Activated CD4-positive, alpha-beta T cell treated with anti-CD3 and anti-CD28 coated beads, Interleukin-2, amount 10 ng/mL, durations not matched to agents 24 days and 14 days (primary cell): ENCODE data around the gene SOCS7. TPM values are rescaled to one million over a fixed set of nuclear protein-coding genes. Genes with fewer than 3 reads are reported as not detected.

Experiments
- DNase-seq: peaks from one replicate; pipeline ENCODE4 v3.0.0; 2022
- H3K27ac Mint-ChIP-seq: one replicate; pipeline ENCODE4 v1.8.0; 2022; ENCODE audit warnings: mild to moderate bottlenecking, mixed read lengths
- H3K27me3 Mint-ChIP-seq: one replicate; pipeline ENCODE4 v1.8.0; 2022; ENCODE audit warnings: mixed read lengths
- H3K36me3 Mint-ChIP-seq: one replicate; pipeline ENCODE4 v1.8.0; 2022; ENCODE audit warnings: low read depth, mild to moderate bottlenecking, mixed read lengths
- H3K4me1 Mint-ChIP-seq: one replicate; pipeline ENCODE4 v1.8.0; 2021; ENCODE audit warnings: mixed read lengths
- H3K4me3 Mint-ChIP-seq: one replicate; pipeline ENCODE4 v1.8.0; 2022; ENCODE audit warnings: mild to moderate bottlenecking, moderate library complexity, mixed read lengths
- H3K9me3 Mint-ChIP-seq: one replicate; pipeline ENCODE4 v1.8.0; 2021; ENCODE audit warnings: mixed read lengths
- intact Hi-C: fragments of 100-400 bp; cut with micrococcal nuclease; formaldehyde crosslinking; loops from one replicate; pipeline ENCODE4 v1.15.1; 2023
- total RNA-seq: library from RNA; stranded (reverse); gene quantifications from 2 replicates; pipeline ENCODE4 v1.2.3, GENCODE V29; 2022

SOCS7 gene
- total RNA-seq, 1 donor from 2014 or later: 31.2 TPM

- peaks cover 7% of the 10 kb centered on the region for H3K36me3 Mint-ChIP-seq
- H3K9me3 Mint-ChIP-seq: no peaks in the 10 kb centered on the region
- H3K4me3 Mint-ChIP-seq: no peak overlapping the region
- intact Hi-C loops: no loop called here
- no peak overlapping the region for H3K27ac Mint-ChIP-seq
- no peaks in the 10 kb centered on the region for H3K27me3 Mint-ChIP-seq
- H3K4me1 Mint-ChIP-seq: no peaks in the 10 kb centered on the region
- DNase-seq: no peak
Observed at GRCh38 chr17:38363016-38363415, 11.4 kb downstream of the SOCS7 start.

DNA sequence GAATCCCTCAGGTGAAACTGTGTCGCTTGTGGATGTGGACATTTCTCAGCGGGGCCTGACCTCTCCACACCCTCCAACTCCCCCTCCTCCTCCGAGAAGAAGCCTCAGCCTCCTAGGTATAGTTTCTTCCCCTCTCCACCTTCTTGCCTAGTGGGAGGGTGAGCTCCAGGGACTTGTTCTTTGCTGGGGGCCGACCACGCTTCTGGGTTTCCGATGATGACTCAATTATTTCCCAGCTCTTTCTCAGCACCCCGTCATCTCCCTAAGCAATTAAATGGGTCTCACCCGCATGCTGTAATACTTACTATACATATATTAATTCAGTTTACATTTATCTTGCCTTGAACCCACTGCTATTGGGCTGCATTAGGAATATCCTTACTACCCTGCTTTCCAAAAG is 13.1 kb downstream of the SOCS7 start:
- no peak for DNase-seq
- H3K36me3 Mint-ChIP-seq: peaks cover 16% of the 10 kb centered on the region
- no peaks in the 10 kb centered on the region for H3K9me3 Mint-ChIP-seq
- H3K27ac Mint-ChIP-seq: no peak overlapping the region
- H3K4me3 Mint-ChIP-seq: no peak overlapping the region
- intact Hi-C loops: no loop called here
- H3K27me3 Mint-ChIP-seq: no peaks in the 10 kb centered on the region
- H3K4me1 Mint-ChIP-seq: peaks cover 3% of the 10 kb centered on the region

DNA sequence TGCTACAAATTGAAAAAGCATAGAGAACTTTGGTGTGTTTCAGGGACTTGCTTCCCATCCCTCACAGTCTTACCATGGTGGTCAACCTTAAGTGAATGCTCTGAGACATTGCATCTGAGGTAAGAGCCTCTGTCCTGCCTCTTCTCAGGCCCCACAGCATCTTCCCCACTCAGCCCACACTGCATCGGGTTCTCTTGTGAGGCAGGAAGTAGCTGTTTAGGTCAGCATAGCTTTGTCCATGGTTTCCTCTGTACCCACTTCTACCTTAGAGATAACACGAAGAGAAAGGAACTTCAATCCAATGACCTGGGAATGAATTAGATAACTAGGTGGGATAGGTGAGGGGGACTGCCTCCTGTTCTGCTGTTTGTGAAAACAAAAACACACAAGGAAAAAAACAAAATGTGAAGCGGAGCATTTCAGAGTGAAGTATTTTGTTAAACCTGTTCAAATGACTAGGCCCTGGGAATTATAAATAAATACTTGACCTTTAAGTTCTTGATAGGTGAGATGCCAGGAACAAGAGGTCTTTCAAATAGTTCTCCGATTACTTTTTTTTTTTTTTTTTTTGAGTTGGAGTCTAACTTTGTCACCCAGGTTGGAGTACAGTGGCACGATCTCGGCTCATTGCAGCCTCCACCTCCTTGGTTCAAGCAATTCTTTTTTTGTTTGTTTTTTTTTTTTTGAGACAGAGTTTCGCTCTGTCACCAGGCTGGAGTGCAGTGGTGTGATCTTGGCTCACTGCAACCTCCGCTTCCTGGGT is 17.7 kb downstream of the SOCS7 start:
- H3K27ac Mint-ChIP-seq: no peak overlapping the region
- H3K4me3 Mint-ChIP-seq: no peak overlapping the region
- no peaks in the 10 kb centered on the region for H3K27me3 Mint-ChIP-seq
- no peak for DNase-seq
- peaks cover 3% of the 10 kb centered on the region for H3K4me1 Mint-ChIP-seq
- H3K9me3 Mint-ChIP-seq: no peaks in the 10 kb centered on the region
- peaks cover 33% of the 10 kb centered on the region for H3K36me3 Mint-ChIP-seq
- intact Hi-C loops: no loop called here

DNA sequence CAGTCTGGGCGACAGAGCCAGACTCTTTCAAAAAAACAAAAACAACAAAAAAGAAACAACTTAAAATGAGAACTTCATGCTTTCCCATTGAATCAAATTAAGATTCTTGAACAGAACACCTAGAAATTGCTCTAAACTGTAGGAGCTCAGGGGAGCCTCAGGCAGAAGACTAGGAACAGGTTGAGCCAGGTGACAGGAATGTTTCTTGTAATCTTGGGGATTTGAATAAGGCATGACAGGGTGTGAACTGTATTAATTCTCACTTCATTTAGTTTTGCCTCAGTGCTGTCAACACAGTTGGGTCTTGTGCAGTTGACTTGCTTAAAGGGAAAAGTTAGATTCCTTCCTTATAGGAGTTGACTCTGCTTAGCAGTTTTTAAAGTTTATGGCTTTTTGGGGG is 27.8 kb downstream of the SOCS7 start:
- H3K9me3 Mint-ChIP-seq: no peaks in the 10 kb centered on the region
- no peak for DNase-seq
- no peaks in the 10 kb centered on the region for H3K4me1 Mint-ChIP-seq
- peaks cover 14% of the 10 kb centered on the region for H3K36me3 Mint-ChIP-seq
- H3K4me3 Mint-ChIP-seq: no peak overlapping the region
- no peaks in the 10 kb centered on the region for H3K27me3 Mint-ChIP-seq
- H3K27ac Mint-ChIP-seq: no peak overlapping the region
- intact Hi-C loops: no loop called here

DNA sequence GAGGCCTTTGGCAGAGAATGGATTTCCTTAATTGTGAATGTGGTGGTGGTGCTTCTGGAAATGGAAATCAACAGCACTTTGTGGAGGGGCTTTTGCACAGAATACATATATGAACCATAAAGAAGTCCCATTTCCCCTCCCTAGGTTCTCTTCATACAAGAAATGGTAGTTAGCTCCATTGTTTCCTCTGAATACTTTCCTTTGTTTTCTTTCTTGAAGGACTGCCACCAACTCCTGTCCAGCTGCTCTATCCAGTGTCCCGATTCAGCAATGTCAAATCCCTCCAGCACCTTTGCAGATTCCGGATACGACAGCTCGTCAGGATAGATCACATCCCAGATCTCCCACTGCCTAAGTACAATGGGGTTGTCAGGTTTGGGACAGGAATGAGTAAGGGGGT is 43.4 kb downstream of the SOCS7 start:
- H3K36me3 Mint-ChIP-seq: peaks cover 18% of the 10 kb centered on the region
- no peaks in the 10 kb centered on the region for H3K4me1 Mint-ChIP-seq
- no peak overlapping the region for H3K4me3 Mint-ChIP-seq
- intact Hi-C loops: no loop called here
- H3K27ac Mint-ChIP-seq: no peak overlapping the region
- no peak for DNase-seq
- no peaks in the 10 kb centered on the region for H3K27me3 Mint-ChIP-seq
- H3K9me3 Mint-ChIP-seq: no peaks in the 10 kb centered on the region

GRCh38 chr17:38397227-38397626 is 45.6 kb downstream of the SOCS7 start:
- no peaks in the 10 kb centered on the region for H3K4me1 Mint-ChIP-seq
- intact Hi-C loops: no loop called here
- peaks cover 23% of the 10 kb centered on the region for H3K36me3 Mint-ChIP-seq
- H3K4me3 Mint-ChIP-seq: no peak overlapping the region
- H3K27ac Mint-ChIP-seq: no peak overlapping the region
- DNase-seq: no peak
- H3K27me3 Mint-ChIP-seq: no peaks in the 10 kb centered on the region
- no peaks in the 10 kb centered on the region for H3K9me3 Mint-ChIP-seq

GRCh38 chr17:38400286-38400685 is 48.6 kb downstream of the SOCS7 start:
- no peaks in the 10 kb centered on the region for H3K4me1 Mint-ChIP-seq
- no peaks in the 10 kb centered on the region for H3K27me3 Mint-ChIP-seq
- H3K9me3 Mint-ChIP-seq: no peaks in the 10 kb centered on the region
- no peak overlapping the region for H3K4me3 Mint-ChIP-seq
- no peak for DNase-seq
- intact Hi-C loops: no loop called here
- peaks cover 22% of the 10 kb centered on the region for H3K36me3 Mint-ChIP-seq
- H3K27ac Mint-ChIP-seq: no peak overlapping the region

DNA sequence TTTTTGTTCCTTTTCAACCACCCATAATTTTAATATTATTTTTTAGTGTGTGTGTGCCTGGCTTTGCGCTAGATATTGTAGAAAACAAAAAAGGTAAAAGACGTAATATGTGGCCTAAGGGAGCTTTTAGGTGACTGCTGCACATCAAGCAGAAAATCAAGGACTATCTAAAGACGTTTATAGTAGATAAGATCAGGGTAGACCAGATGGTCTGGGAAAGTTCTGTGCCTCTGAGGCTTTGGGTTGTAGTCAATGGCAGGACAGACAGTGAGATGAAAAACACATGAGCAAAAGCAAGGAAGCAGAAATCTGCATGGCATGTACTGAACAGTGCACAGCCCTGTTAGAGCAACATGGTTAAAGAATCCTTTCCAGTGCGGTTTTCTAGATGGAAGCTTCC is 49.8 kb downstream of the SOCS7 start:
- Mint-ChIP-seq H3K36me3 (peaks cover 12% of the 10 kb centered on the region), H3K27ac (no peak overlapping the region), H3K4me3 (no peak overlapping the region), H3K4me1 (no peaks in the 10 kb centered on the region), H3K27me3 (no peaks in the 10 kb centered on the region), H3K9me3 (no peaks in the 10 kb centered on the region)
- intact Hi-C loops: no loop called here
- no peak for DNase-seq

DNA sequence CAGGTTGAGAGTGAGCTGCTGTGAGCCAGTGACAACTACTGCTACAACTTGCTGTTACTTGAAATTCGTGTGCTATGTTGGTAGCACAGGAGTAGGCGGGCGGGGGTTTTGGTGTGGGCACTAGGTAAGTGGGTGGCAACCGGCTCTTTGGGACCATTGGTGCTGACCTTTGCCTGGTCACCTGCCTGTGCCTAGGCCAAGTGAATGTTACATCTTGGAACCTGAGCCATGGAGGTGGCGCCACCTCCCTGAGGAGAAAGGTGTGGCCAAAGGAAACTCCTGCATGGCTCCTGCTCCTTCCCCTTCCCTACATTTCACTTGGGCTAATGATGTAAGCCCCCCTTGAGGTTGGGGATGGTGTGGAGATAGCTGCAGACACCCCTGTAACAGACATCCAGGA is 51.3 kb downstream of the SOCS7 start:
- Mint-ChIP-seq H3K4me1 (no peaks in the 10 kb centered on the region), H3K9me3 (no peaks in the 10 kb centered on the region), H3K36me3 (peaks cover 6% of the 10 kb centered on the region), H3K4me3 (no peak overlapping the region), H3K27ac (no peak overlapping the region), H3K27me3 (no peaks in the 10 kb centered on the region)
- intact Hi-C loops: no loop called here
- DNase-seq: no peak

DNA sequence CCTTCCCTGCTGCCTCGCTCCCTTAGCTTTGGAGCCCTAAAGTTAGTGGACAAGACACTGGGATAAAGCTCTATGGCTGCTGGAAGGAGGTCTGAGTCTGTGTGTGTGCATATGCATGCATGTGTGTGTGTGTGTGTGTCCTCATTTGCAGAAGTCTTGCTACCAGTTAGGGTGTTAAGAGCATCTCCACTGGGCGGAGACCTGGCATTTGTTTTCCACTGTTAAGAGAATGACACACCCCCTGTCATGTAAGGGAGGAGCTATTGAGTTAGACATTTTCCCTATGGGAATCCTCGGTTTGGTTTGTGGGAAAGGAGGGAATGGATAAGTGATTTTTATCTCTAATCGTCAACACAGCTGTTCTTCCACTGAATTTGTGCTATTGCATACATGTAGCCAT is 51.8 kb downstream of the SOCS7 start:
- peaks cover 6% of the 10 kb centered on the region for H3K36me3 Mint-ChIP-seq
- H3K9me3 Mint-ChIP-seq: no peaks in the 10 kb centered on the region
- H3K4me3 Mint-ChIP-seq: no peak overlapping the region
- H3K27ac Mint-ChIP-seq: no peak overlapping the region
- DNase-seq: no peak
- intact Hi-C loops: no loop called here
- no peaks in the 10 kb centered on the region for H3K4me1 Mint-ChIP-seq
- H3K27me3 Mint-ChIP-seq: no peaks in the 10 kb centered on the region

GRCh38 chr17:38404174-38404943 is 52.7 kb downstream of the SOCS7 start:
- intact Hi-C loops: no loop called here

DNA sequence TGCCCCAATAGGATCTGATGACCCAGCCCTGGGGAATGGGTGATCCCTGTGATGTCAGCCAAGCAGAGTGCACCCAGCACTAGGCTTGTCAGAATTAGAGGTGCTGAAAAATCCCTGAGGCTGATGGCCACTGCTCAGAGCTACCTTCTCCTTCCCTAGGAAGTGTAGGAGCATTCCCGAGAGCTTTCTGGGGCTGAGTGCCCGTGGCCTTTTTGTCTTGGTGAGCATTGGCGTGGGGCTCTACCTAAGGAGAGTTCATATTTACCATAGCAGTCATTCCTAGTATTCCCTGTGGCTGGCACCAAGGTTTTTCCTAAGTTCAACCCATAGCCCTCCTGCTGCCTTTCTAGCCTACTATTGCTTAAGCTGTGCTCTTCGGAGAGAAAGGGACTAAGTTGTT is 54.0 kb downstream of the SOCS7 start:
- no peak for DNase-seq
- no peak overlapping the region for H3K4me3 Mint-ChIP-seq
- intact Hi-C loops: no loop called here
- H3K27me3 Mint-ChIP-seq: no peaks in the 10 kb centered on the region
- peaks cover 6% of the 10 kb centered on the region for H3K36me3 Mint-ChIP-seq
- no peaks in the 10 kb centered on the region for H3K4me1 Mint-ChIP-seq
- no peak overlapping the region for H3K27ac Mint-ChIP-seq
- no peaks in the 10 kb centered on the region for H3K9me3 Mint-ChIP-seq

More at GRCh38 chr17:38404174-38404943, 52.7 kb downstream of the SOCS7 start:
- H3K9me3 Mint-ChIP-seq: no peaks in the 10 kb centered on the region
- H3K4me1 Mint-ChIP-seq: no peaks in the 10 kb centered on the region
- DNase-seq: no peak
- H3K27me3 Mint-ChIP-seq: no peaks in the 10 kb centered on the region
- H3K27ac Mint-ChIP-seq: no peak overlapping the region
- peaks cover 6% of the 10 kb centered on the region for H3K36me3 Mint-ChIP-seq
- no peak overlapping the region for H3K4me3 Mint-ChIP-seq

- Mint-ChIP-seq H3K27ac (no peak overlapping the region), H3K27me3 (no peaks in the 10 kb centered on the region), H3K9me3 (no peaks in the 10 kb centered on the region), H3K36me3 (no peaks in the 10 kb centered on the region), H3K4me1 (peaks cover 1% of the 10 kb centered on the region), H3K4me3 (no peak overlapping the region)
- DNase-seq: no peak
- intact Hi-C loops: no loop called here
Observed at GRCh38 chr17:38410201-38410600, 58.6 kb downstream of the SOCS7 start.

DNA sequence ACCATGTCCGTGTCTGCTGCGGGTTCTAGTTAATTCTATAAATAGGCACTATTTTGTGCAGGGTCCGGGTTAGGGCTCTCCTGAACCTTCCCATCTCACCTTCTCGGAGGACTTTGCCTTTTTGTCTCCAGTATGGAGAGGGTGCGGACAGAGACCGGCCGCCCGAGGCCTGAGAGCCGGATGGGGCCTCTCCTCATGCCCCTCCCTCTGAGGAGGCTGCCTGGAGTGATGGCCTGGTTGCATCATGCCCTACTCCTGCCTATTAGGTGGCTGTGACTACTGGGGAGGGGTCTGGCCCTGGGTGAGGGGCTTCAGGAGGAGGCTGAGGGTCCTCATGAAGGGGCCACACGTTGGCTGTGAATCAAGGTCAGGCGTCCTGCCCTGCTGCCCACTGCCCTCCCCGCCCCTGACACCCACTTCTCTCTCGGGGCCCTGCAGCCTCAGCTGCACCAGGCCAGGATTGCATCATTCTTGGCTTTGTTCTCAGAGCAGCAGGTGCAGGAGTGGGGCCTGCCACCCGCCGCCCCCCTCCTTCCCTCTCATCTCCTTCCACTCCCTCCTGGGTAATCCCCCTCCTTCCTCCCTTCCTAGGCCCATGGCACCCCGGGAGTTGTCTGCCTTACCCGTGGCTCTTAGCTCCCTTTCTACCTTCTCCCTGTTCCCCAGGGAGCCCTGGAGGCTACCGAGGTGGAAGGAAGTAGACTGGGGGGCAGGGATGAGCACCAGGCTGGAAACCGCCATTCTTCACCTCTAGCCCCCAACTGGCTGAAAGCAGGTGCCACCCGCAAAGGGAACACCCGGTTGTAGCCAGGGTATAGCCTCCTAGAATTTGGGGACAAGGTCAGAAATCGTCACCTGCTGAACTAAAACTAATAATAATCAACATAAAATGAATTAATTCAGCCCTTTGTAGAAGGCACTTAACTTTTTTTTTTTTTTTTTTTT is 63.9 kb downstream of the SOCS7 start:
- peak; percentile 64 for DNase-seq
- intact Hi-C loops: no loop called here
- Mint-ChIP-seq H3K9me3 (no peaks in the 10 kb centered on the region), H3K4me3 (peak overlapping the region; percentile 68), H3K27ac (peak overlapping the region; percentile 82), H3K36me3 (no peaks in the 10 kb centered on the region), H3K4me1 (peaks cover 9% of the 10 kb centered on the region), H3K27me3 (peaks cover 26% of the 10 kb centered on the region)
